ENCODE measurements around the gene ADM2.
"Not testable (repeated sequence)": the region's sequence is repeated elsewhere in the genome, so short reads cannot be mapped to it uniquely, and the experiment has no call there.

The ADM2 gene, protein sequence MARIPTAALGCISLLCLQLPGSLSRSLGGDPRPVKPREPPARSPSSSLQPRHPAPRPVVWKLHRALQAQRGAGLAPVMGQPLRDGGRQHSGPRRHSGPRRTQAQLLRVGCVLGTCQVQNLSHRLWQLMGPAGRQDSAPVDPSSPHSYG

GRCh38 chr22:50481440-50482106, at the start of gene ADM2:
ADM2 (plus strand) TSS chr22:50481543; CDS start chr22:50481848, 305 bp downstream.
- no peak for FAIRE-seq
- TF ChIP-seq POLR2A (IDR thresholded peaks at IDR 0.05; ENCODE audit: low read depth, low read length), result no peak
- DNase-seq (ENCODE audit: insufficient read length, low spot score), result no peak

GRCh38 chr22:50432131-50432876, 49.0 kb upstream of the ADM2 start:
- DNase-seq (ENCODE audit: insufficient read length, low spot score) (no peak), FAIRE-seq (no peak)
- TF ChIP-seq POLR2A (IDR thresholded peaks at IDR 0.05; ENCODE audit: low read depth, low read length), result no peak

- not testable (repeated sequence) for FAIRE-seq
Observed at GRCh38 chr22:50432877-50433510, 48.3 kb upstream of the ADM2 start.

GRCh38 chr22:50434849-50435248, 46.5 kb upstream of the ADM2 start:
- no peak for TF ChIP-seq POLR2A (IDR thresholded peaks at IDR 0.05; ENCODE audit: low read depth, low read length)
- FAIRE-seq (no peak), DNase-seq (ENCODE audit: insufficient read length, low spot score) (no peak)

More at GRCh38 chr22:50432877-50433510, 48.3 kb upstream of the ADM2 start:
- not testable (repeated sequence) for DNase-seq (ENCODE audit: insufficient read length, low spot score)

DNA sequence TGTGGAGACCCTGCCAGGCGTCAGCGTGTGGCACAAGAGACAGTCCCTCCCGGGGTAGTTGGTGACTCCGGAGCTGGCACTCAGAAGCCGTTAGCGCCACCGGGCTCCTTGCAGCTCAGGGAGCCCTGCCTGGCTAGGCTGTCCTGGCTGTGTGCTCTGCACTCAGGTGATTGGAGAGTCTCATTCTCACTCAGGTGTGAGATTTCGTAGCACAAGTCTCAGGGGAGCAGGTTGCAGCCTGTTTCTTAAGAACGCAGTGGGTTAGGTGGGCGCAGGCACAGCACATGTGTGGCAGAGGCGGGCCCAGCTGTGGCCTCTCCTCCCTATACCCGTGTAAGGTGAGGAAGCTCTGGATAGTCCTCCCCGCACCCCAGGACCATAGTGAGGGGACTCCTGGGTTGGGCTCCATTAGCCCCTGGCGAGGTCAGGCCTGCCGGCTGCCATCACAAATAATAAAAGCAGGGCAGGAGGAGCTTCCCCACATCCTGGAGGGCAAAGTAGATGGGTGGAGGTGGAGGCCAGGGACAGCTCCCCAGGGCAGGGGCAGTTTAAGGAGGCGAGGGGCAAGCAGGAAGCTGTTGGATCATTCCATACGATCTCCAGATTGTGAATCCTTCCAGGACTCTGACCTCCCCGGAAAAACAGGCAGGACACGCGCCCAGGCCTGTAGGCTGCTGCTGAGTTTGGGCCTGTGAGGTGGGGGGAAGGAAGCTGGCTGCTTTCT, 45.9 kb upstream of the ADM2 start:
- TF ChIP-seq POLR2A (IDR thresholded peaks at IDR 0.05; ENCODE audit: low read depth, low read length), result no peak
- DNase-seq (ENCODE audit: insufficient read length, low spot score) (no peak), FAIRE-seq (no peak)

DNA sequence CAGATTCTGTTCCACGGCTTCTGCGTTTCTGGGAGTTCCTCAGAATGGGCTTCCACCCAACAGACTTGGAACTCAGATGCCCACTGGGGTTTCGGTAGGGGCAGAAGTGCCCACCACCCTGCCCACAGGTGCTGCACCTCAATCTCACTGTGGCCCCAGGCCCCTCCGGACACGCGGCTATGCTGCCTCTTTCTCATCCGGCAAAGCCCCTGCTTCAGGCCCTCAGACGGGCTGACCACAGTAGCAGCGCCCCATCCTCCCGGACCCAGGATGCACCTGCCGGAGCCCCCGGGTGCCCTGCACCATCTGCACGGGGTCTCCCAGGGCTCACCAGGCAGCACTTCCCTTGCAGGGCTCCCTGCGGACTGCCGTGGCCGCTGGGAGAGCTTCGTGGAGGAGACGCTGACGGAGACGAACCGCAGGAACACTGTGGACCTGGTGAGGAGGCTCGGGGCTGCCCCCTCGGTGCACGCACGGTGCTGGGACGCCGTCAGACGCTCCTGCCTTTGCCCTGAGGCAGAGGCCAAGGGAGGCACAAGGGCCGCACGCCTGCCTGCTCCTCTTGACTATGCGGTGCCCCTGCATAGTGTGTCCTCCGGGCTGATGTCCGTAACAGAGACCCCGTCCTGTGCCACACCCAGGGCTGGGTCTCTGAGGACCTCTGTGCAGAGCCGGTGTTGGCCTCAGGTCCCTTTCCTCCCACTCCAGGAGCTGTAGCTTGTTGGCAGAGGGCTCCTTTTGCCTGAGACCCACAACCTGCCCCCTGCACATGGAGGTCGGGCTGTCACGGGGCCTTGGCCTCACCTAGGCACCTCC, 45.1 kb upstream of the ADM2 start:
- no peak for TF ChIP-seq POLR2A (IDR thresholded peaks at IDR 0.05; ENCODE audit: low read depth, low read length)
- no peak for DNase-seq (ENCODE audit: insufficient read length, low spot score)
- no peak for FAIRE-seq

DNA sequence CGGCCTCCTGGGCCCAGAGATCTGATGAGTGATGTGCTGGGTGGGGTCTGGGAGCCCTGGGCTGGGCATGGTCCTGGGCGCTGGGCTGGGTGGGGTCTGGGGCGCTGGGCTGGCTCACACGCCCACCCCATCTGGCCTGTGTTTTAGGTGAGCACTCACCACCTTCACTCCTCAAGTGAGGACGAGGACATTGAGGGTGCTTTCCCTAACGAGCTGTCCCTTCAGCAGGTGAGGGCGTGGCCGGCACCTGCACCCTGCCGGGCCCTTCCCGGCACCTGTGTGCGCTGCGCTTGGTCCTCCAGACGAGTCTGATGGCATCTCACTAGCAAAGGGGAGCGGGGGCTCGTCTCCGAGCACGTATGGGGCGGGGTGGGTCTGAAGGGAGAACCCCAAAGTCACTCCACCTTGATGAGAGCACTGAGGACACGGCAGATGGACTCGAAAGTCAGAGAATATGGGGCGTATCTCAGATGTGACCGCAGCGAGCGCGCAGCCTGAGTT, 44.5 kb upstream of the ADM2 start:
- DNase-seq (ENCODE audit: insufficient read length, low spot score) (no peak), FAIRE-seq (no peak)

DNA sequence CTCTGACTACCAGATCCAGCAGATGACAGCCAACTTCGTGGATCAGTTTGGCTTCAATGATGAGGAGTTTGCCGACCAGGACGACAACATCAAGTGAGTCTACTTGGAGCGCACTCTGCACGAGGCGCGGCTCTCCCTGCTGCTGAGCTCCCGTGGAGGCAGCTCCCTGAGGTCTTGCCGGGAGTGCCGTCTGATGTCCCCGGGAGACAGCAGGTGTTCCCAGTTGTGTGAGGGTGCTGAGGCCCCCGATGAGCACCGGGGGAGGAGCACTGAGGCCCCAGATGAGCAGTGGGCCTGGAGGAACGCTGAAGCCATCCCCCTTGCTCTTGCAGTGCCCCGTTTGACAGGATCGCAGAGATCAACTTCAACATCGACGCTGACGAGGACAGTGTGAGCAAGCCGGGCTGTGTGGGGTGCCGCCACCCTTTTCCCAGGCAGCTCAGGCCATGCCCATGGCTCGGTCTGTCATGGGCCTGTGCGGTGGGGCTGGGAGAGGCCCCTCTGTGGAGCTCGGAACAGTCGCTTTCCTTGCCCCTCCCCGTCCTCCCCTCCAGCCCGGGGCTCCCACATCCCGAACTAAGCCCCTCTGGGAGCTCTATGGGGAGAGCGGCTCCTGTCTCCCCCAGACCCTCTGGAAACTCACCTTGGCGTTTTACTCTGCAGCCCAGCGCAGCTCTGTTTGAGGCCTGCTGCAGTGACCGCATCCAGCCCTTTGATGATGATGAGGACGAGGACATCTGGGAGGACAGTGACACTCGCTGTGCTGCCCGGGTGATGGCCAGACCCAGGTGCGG, 43.6 kb upstream of the ADM2 start:
- TF ChIP-seq POLR2A (IDR thresholded peaks at IDR 0.05; ENCODE audit: low read depth, low read length), result no peak
- DNase-seq (ENCODE audit: insufficient read length, low spot score), result no peak
- no peak for FAIRE-seq

More for the DNA sequence above, 44.5 kb upstream of the ADM2 start:
- no peak for TF ChIP-seq POLR2A (IDR thresholded peaks at IDR 0.05; ENCODE audit: low read depth, low read length)

DNA sequence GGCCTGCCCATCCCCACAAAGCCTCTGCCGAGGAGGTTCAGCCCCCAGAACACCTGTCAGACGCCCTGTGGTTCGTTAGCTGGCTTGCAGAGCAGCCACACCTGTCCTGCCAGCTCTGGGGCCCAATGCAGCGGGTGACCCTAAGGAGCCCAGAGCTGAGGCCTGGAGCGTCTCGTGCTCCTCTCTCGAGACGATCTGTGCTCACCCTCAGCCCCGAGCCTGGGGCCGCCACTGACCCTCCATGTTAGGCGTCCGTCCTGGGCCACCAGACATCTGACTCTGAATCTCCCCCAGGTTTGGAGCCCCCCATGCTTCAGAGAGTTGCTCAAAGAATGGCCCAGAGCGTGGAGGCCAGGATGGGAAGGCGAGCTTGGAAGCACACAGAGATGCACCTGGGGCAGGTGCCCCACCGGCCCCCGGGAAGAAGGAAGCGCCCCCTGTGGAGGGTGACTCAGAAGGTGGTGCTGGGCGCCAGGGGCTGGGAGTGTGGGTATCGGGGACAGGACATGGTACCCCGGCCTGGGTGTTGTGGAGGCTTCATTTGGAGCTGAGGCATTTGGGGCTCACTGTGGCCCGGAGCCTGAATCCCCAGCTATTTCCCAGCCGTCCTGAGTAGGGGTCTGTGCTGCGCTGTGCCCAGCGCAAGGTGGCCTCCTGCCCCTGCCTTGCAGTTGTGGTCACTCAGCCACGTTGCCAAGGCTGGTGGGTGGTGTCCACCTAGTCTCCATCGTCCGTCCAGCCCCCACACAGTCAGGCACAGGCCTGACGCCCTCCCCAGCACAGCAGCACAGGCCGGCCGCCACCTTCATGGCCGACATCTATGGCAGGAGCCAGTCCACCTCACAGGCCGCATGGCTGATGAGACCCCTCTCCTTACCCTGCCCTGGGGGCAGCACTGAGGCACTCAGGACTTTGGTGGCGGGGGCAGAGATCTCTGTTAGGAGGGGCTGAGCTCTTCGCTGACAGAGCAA, 42.8 kb upstream of the ADM2 start:
- no peak for DNase-seq (ENCODE audit: insufficient read length, low spot score)
- TF ChIP-seq POLR2A (IDR thresholded peaks at IDR 0.05; ENCODE audit: low read depth, low read length), result no peak
- FAIRE-seq, result no peak

- TF ChIP-seq POLR2A (IDR thresholded peaks at IDR 0.05; ENCODE audit: low read depth, low read length), result no peak
- DNase-seq (ENCODE audit: insufficient read length, low spot score) (no peak), FAIRE-seq (no peak)
Observed at GRCh38 chr22:50439314-50439870, 42.0 kb upstream of the ADM2 start.

GRCh38 chr22:50439871-50440331, 41.4 kb upstream of the ADM2 start:
- FAIRE-seq (no peak), DNase-seq (ENCODE audit: insufficient read length, low spot score) (no peak)
- no peak for TF ChIP-seq POLR2A (IDR thresholded peaks at IDR 0.05; ENCODE audit: low read depth, low read length)

Measured in H54 (cell line).